ENCODE results near the gene KCTD17. TPM values are rescaled to one million over a fixed set of nuclear protein-coding genes. Genes with fewer than 3 reads are reported as not detected.

The KCTD17 gene
- total RNA-seq, 1 experiment from 2014 or later, result 29.4 TPM

- peaks cover 4% of the 10 kb centered on the region for H3K4me1 Mint-ChIP-seq
- DNase-seq (ENCODE audit: low spot score), result no peak
- peaks cover 11% of the 10 kb centered on the region for H3K27me3 Mint-ChIP-seq (ENCODE audit: low read depth)
- H3K4me3 Mint-ChIP-seq, result no peak overlapping the region
- ChIA-PET CTCF (interaction anchor here (0.6 kb wide), 1 partner anchor 45 kb away, joined by 3 read pairs; no protein-coding TSS in a partner anchor), POLR2A (no interaction called here)
- H3K36me3 Mint-ChIP-seq, result no peaks in the 10 kb centered on the region
- no peak overlapping the region for H3K27ac Mint-ChIP-seq
- no peaks in the 10 kb centered on the region for H3K9me3 Mint-ChIP-seq
- TF ChIP-seq, protein P1, sequence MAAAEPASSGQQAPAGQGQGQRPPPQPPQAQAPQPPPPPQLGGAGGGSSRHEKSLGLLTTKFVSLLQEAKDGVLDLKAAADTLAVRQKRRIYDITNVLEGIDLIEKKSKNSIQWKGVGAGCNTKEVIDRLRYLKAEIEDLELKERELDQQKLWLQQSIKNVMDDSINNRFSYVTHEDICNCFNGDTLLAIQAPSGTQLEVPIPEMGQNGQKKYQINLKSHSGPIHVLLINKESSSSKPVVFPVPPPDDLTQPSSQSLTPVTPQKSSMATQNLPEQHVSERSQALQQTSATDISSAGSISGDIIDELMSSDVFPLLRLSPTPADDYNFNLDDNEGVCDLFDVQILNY (CRISPR knock-in tag; IDR thresholded peaks at IDR 0.05), result no peak
- no peak for TF ChIP-seq CREB1 (CRISPR knock-in tag; IDR thresholded peaks at IDR 0.05)
- no peak for TF ChIP-seq JAZF1 (CRISPR knock-in tag; IDR thresholded peaks at IDR 0.05)
- no peak for TF ChIP-seq ETV6 (CRISPR knock-in tag; IDR thresholded peaks at IDR 0.05)
- no peak for TF ChIP-seq HMGA2 (CRISPR knock-in tag; IDR thresholded peaks at IDR 0.05)
- no peak for TF ChIP-seq E2F4 (CRISPR knock-in tag; IDR thresholded peaks at IDR 0.05; ENCODE audit: borderline replicate concordance, low read depth)
- no peak for TF ChIP-seq RELA (CRISPR knock-in tag; IDR thresholded peaks at IDR 0.05; ENCODE audit: borderline replicate concordance)
- TF ChIP-seq NFYB (CRISPR knock-in tag; conservative IDR thresholded peaks at IDR 0.05; ENCODE audit: low read depth), result no peak
- TF ChIP-seq KAT7 (CRISPR knock-in tag; IDR thresholded peaks at IDR 0.05; ENCODE audit: borderline replicate concordance), result no peak
- no peak for TF ChIP-seq FOXK1 (CRISPR knock-in tag; IDR thresholded peaks at IDR 0.05)
- no peak for ATAC-seq
Observed at GRCh38 chr22:37090920-37091695, 39.6 kb downstream of the KCTD17 start.

DNA sequence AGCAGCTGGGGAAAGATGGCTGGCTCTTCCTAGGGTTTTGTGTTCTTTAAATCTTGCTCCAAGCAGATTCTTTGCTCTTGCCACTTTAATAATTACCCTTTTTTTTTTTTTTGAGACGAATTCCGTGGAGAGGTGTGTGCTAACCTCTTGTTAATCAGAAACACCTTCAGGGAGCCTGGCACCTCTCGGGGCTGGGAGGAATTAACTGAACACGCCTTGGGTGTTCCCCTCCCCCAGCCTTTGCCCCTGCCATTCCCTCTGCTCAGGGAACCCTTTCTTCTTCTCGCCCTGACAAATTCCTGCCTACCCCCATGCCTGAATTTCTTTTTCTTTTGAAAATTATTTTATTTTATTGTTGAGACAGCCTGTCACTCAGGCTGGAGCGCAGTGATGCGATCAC lies 40.5 kb downstream of the KCTD17 start:
- peaks cover 6% of the 10 kb centered on the region for H3K4me1 Mint-ChIP-seq
- H3K27ac Mint-ChIP-seq, result no peak overlapping the region
- no peaks in the 10 kb centered on the region for H3K9me3 Mint-ChIP-seq

More for the DNA sequence above, 40.5 kb downstream of the KCTD17 start:
- ATAC-seq (no peak), DNase-seq (ENCODE audit: low spot score) (no peak)
- no peak overlapping the region for H3K4me3 Mint-ChIP-seq
- peaks cover 19% of the 10 kb centered on the region for H3K27me3 Mint-ChIP-seq (ENCODE audit: low read depth)
- TF ChIP-seq, protein P2, sequence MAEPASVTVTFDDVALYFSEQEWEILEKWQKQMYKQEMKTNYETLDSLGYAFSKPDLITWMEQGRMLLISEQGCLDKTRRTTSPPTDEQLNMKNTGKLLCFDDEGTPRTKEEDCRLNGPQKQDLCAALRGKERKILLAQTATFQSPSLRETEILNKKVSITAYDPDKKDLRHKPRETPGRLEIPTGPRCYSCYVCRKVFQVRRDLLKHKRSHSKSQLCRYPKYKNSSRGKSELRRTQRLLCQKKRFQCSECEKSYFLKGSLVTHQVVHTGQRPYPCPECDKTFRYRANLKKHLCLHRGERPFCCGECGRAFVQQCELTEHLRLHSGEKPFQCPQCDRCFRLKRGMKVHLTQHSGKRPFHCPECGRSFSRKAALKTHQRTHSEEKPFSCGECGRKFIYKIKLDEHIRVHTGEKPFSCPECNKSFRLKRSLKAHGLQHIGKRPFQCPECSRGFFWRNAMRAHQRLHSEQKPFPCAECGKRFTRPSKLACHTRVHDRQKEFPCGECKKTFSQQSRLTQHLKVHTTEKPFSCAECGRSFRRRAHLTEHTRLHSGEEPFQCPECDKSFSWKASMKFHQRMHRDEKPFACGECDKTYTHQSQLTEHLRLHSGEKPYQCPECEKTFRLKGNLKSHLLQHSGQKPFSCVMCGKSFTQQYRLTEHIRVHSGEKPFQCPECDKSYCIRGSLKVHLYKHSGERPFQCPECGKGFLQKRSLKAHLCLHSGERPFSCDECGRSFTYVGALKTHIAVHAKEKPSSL (CRISPR knock-in tag; conservative IDR thresholded peaks at IDR 0.05), result no peak
- TF ChIP-seq E2F1 (CRISPR knock-in tag; IDR thresholded peaks at IDR 0.05), result no peak
- no peak for TF ChIP-seq NR1H2 (CRISPR knock-in tag; IDR thresholded peaks at IDR 0.05)
- TF ChIP-seq ZNF317 (CRISPR knock-in tag; IDR thresholded peaks at IDR 0.05; ENCODE audit: borderline replicate concordance, low read depth), result no peak
- no peak for TF ChIP-seq SMAD4 (CRISPR knock-in tag; IDR thresholded peaks at IDR 0.05)
- TF ChIP-seq, protein P3, sequence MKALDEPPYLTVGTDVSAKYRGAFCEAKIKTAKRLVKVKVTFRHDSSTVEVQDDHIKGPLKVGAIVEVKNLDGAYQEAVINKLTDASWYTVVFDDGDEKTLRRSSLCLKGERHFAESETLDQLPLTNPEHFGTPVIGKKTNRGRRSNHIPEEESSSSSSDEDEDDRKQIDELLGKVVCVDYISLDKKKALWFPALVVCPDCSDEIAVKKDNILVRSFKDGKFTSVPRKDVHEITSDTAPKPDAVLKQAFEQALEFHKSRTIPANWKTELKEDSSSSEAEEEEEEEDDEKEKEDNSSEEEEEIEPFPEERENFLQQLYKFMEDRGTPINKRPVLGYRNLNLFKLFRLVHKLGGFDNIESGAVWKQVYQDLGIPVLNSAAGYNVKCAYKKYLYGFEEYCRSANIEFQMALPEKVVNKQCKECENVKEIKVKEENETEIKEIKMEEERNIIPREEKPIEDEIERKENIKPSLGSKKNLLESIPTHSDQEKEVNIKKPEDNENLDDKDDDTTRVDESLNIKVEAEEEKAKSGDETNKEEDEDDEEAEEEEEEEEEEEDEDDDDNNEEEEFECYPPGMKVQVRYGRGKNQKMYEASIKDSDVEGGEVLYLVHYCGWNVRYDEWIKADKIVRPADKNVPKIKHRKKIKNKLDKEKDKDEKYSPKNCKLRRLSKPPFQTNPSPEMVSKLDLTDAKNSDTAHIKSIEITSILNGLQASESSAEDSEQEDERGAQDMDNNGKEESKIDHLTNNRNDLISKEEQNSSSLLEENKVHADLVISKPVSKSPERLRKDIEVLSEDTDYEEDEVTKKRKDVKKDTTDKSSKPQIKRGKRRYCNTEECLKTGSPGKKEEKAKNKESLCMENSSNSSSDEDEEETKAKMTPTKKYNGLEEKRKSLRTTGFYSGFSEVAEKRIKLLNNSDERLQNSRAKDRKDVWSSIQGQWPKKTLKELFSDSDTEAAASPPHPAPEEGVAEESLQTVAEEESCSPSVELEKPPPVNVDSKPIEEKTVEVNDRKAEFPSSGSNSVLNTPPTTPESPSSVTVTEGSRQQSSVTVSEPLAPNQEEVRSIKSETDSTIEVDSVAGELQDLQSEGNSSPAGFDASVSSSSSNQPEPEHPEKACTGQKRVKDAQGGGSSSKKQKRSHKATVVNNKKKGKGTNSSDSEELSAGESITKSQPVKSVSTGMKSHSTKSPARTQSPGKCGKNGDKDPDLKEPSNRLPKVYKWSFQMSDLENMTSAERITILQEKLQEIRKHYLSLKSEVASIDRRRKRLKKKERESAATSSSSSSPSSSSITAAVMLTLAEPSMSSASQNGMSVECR (CRISPR knock-in tag; IDR thresholded peaks at IDR 0.05; ENCODE audit: borderline replicate concordance), result no peak
- TF ChIP-seq ZNF416 (CRISPR knock-in tag; IDR thresholded peaks at IDR 0.05), result no peak
- no peak for TF ChIP-seq MLX (CRISPR knock-in tag; IDR thresholded peaks at IDR 0.05)
- TF ChIP-seq CREB1 (CRISPR knock-in tag; IDR thresholded peaks at IDR 0.05), result no peak
- TF ChIP-seq ETV6 (CRISPR knock-in tag; IDR thresholded peaks at IDR 0.05), result no peak
- POLR2A ChIA-PET, result interaction anchor here (0.5 kb wide), 1 partner anchor 1237 kb away, joined by 6 read pairs; no protein-coding TSS in a partner anchor
- CTCF ChIA-PET, result interaction anchor here (1.1 kb wide), 1 partner anchor 70 kb away, joined by 3 read pairs; no protein-coding TSS in a partner anchor
- no peaks in the 10 kb centered on the region for H3K36me3 Mint-ChIP-seq

Measured in WTC11 (cell line).